Epithelial cell of proximal tubule (primary cell): ENCODE data around the gene PER3. TPM values are rescaled to one million over a fixed set of nuclear protein-coding genes. Genes with fewer than 3 reads are reported as not detected.

Experiments used
- DNase-seq: peaks from one replicate; pipeline ENCODE4 v3.0.0-alpha.2; 2011; ENCODE audit warnings: low read depth
- H3K4me3 ChIP-seq: 2 replicates; pipeline ENCODE4 v1.5.1; 2011; ENCODE audit warnings: low read depth, mild to moderate bottlenecking, low read length
- total RNA-seq: library from RNA; depleted of rRNA; stranded (reverse); fragments of >200 nt; gene quantifications from 2 replicates; pipeline ENCODE4 v1.2.3, GENCODE V29; 2015
- TF ChIP-seq, protein P1 (sequence below): conservative IDR thresholded peaks from 2 replicates; pipeline ENCODE4 v1.5.1; 2012; ENCODE audit warnings: low read depth, mild to moderate bottlenecking, low read length

PER3 gene
- total RNA-seq, 1 donor from 2014 or later, result 2.5 TPM

DNA sequence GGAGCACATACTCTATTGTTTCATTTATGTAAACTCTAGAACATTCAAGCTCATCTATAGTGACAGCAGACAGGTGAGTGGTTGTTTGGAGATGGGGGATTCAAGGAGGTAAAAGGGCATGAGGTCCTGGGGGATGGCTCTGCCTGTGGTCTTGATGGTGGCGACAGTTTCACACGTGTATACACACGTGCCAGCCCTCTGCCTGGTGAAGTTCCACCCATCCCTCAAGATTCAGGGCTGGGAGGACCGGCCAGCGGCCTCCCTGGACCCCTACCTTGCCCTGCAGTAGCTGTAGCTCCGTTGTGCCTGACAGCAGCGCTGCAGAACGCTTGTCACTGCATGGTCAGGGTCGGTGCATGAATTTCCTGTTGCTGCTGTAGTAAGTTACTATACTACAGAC is 107.7 kb downstream of the PER3 start:
- H3K4me3 ChIP-seq, result no peak overlapping the region
- TF ChIP-seq, protein P1, sequence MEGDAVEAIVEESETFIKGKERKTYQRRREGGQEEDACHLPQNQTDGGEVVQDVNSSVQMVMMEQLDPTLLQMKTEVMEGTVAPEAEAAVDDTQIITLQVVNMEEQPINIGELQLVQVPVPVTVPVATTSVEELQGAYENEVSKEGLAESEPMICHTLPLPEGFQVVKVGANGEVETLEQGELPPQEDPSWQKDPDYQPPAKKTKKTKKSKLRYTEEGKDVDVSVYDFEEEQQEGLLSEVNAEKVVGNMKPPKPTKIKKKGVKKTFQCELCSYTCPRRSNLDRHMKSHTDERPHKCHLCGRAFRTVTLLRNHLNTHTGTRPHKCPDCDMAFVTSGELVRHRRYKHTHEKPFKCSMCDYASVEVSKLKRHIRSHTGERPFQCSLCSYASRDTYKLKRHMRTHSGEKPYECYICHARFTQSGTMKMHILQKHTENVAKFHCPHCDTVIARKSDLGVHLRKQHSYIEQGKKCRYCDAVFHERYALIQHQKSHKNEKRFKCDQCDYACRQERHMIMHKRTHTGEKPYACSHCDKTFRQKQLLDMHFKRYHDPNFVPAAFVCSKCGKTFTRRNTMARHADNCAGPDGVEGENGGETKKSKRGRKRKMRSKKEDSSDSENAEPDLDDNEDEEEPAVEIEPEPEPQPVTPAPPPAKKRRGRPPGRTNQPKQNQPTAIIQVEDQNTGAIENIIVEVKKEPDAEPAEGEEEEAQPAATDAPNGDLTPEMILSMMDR, result no peak
- DNase-seq, result no peak

DNA sequence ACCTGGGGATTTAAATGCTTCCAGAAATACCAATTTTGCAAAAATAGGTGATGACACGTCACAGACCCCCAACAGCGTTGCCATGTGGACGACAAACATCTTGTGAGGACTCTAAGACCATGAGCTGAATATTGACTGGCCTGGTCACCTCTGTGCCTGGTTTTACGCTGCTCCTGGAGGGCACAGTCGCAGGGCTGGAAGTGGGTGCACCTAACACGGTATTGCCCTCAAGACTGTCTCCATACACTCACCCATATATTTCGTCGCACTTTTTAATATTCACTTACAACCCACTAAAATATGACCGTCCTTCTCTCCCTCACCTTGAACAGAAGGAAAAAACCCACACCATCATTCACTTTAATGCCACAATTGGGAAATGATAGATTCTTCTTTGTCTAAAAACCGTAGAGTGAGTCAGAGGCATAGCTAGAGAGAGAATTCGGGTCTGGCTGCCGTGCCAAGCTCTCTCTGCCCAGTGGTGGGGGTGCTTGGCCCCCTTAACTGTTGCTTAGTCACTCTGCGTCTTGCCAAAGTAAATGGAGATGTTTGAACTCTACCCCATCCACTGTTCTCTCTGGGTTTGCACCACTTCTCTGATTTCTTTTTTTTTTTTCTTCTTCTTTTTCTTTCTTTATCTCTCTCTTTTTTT is 109.6 kb downstream of the PER3 start:
- no peak for DNase-seq
- TF ChIP-seq, protein P1, result no peak
- no peak overlapping the region for H3K4me3 ChIP-seq

Other genes starting within 250 kb of the PER3 start
- 89.4 and 101 TPM in 2 replicates for gene VAMP3, start 13.0 kb upstream of the PER3 start, total RNA-seq
- not detected in 2 replicates for gene UTS2, start 68.8 kb downstream of the PER3 start, total RNA-seq
- 0.69 and 1.4 TPM in 2 replicates for gene TNFRSF9, start 156.5 kb downstream of the PER3 start, total RNA-seq
- gene PARK7, start 177.4 kb downstream of the PER3 start, total RNA-seq, result 282 and 327 TPM in 2 replicates
- 120 and 135 TPM in 2 replicates for gene ERRFI1, start 242.0 kb downstream of the PER3 start, total RNA-seq